HEK293 (cell line): Measurements from ENCODE around the gene SLC28A1.

Experiments used
- CTCF ChIA-PET: fragments of 350-600 bp; formaldehyde crosslinking; extraction: SDS; loops from one replicate; lab custom pipeline; 2021; ENCODE audit warnings: antibody characterized with exemption; lab: Yijun Ruan, JAX
- POLR2A ChIA-PET: fragments of 300-600 bp; formaldehyde crosslinking; extraction: SDS; loops from one replicate; lab custom pipeline; 2020; ENCODE audit warnings: antibody characterized with exemption, inconsistent platforms; lab: Yijun Ruan, JAX
- H3K27ac ChIP-seq: fragments of 200-500 bp; sonication (Bioruptor generic); 2 replicates; pipeline ENCODE4 v1.5.1; 2014; ENCODE audit warnings: low read depth, low read length, control low read depth, inconsistent platforms; ENCODE audit errors: extremely low read depth
- H3K36me3 ChIP-seq, 2 experiments: fragments of 200-500 bp in 1 of 2; sonication (Bioruptor generic) in 1 of 2; 1 replicate in 1 of 2; 2 replicates in 1 of 2; pipeline ENCODE4 v1.5.1; 2014 to 2017; ENCODE audit warnings: inconsistent platforms in 2 of 2, low read length in 2 of 2; ENCODE audit not compliant: control insufficient read depth in 2 of 2, insufficient read depth in 1 of 2
- H3K4me1 ChIP-seq: fragments of 200-500 bp; sonication (Bioruptor generic); 2 replicates; pipeline ENCODE4 v1.5.1; 2014; ENCODE audit warnings: mild to moderate bottlenecking, low read length, inconsistent platforms; ENCODE audit not compliant: control insufficient read depth, insufficient read depth
- H3K4me3 ChIP-seq: 2 replicates; pipeline ENCODE4 v1.5.1; 2011; ENCODE audit warnings: low read depth, mild to moderate bottlenecking, control low read depth, low read length, moderate library complexity
- H3K9me3 ChIP-seq: fragments of 200-500 bp; sonication (Bioruptor generic); 2 replicates; pipeline ENCODE4 v1.5.1; 2014; ENCODE audit warnings: low read depth, low read length, inconsistent platforms; ENCODE audit not compliant: control insufficient read depth, insufficient read depth
- AEBP2 ChIP-seq: fragments of 450-650 bp; formaldehyde crosslinking; IDR thresholded peaks from 2 replicates; pipeline ENCODE4 v1.5.1; 2016; ENCODE audit warnings: missing biosample characterization, missing genetic modification characterization, borderline replicate concordance
- BCL11A ChIP-seq: fragments of 450-650 bp; formaldehyde crosslinking; IDR thresholded peaks from 2 replicates; pipeline ENCODE4 v1.5.1; 2016; ENCODE audit warnings: low read depth, missing biosample characterization, missing genetic modification characterization
- GLIS1 ChIP-seq: fragments of 450-650 bp; formaldehyde crosslinking; IDR thresholded peaks from 2 replicates; pipeline ENCODE4 v1.5.1; 2016; ENCODE audit warnings: missing biosample characterization, missing genetic modification characterization
- HOXD13 ChIP-seq: sonication (generic); formaldehyde crosslinking; IDR thresholded peaks from 2 replicates; pipeline ENCODE4 v1.8.0; 2022; ENCODE audit warnings: missing genetic modification reagents, borderline replicate concordance
- OVOL3 ChIP-seq: fragments of 450-650 bp; formaldehyde crosslinking; IDR thresholded peaks from 2 replicates; pipeline ENCODE4 v1.5.1; 2016; ENCODE audit warnings: missing biosample characterization, missing genetic modification characterization
- PBX3 ChIP-seq: sonication (generic); formaldehyde crosslinking; IDR thresholded peaks from 2 replicates; pipeline ENCODE4 v1.8.1; 2022; ENCODE audit warnings: mild to moderate bottlenecking, moderate library complexity, missing genetic modification reagents
- REPIN1 ChIP-seq: fragments of 450-650 bp; formaldehyde crosslinking; IDR thresholded peaks from 2 replicates; pipeline ENCODE4 v1.5.1; 2017; ENCODE audit warnings: missing biosample characterization, missing genetic modification characterization, low read depth
- SCRT1 ChIP-seq: fragments of 450-650 bp; formaldehyde crosslinking; IDR thresholded peaks from 2 replicates; pipeline ENCODE4 v1.5.1; 2016; ENCODE audit warnings: missing biosample characterization, missing genetic modification characterization, borderline replicate concordance
- SETDB1 ChIP-seq: IDR thresholded peaks from one replicate; pipeline ENCODE4 v1.6.1; 2017; ENCODE audit warnings: mild to moderate bottlenecking, low read length, moderate library complexity, mixed read lengths; ENCODE audit not compliant: insufficient read length
- SP2 ChIP-seq: fragments of 450-650 bp; formaldehyde crosslinking; IDR thresholded peaks from 2 replicates; pipeline ENCODE4 v1.5.1; 2016; ENCODE audit warnings: missing biosample characterization, missing genetic modification characterization
- ZNF121 ChIP-seq: fragments of 450-650 bp; formaldehyde crosslinking; IDR thresholded peaks from 2 replicates; pipeline ENCODE4 v1.5.1; 2016; ENCODE audit warnings: missing biosample characterization, missing genetic modification characterization
- ZNF16 ChIP-seq: fragments of 450-650 bp; formaldehyde crosslinking; IDR thresholded peaks from 2 replicates; pipeline ENCODE4 v1.5.1; 2016; ENCODE audit warnings: low read depth, missing biosample characterization, missing genetic modification characterization
- ZNF19 ChIP-seq: fragments of 450-650 bp; formaldehyde crosslinking; IDR thresholded peaks from 2 replicates; pipeline ENCODE4; 2016; ENCODE audit warnings: missing biosample characterization, missing genetic modification characterization, low read depth
- ZNF223 ChIP-seq: fragments of 450-650 bp; formaldehyde crosslinking; IDR thresholded peaks from 2 replicates; pipeline ENCODE4 v1.5.1; 2016; ENCODE audit warnings: missing biosample characterization, missing genetic modification characterization
- ZNF239 ChIP-seq: fragments of 450-650 bp; formaldehyde crosslinking; IDR thresholded peaks from 2 replicates; pipeline ENCODE4 v1.5.1; 2016; ENCODE audit warnings: missing biosample characterization, missing genetic modification characterization
- ZNF302 ChIP-seq: fragments of 450-650 bp; formaldehyde crosslinking; IDR thresholded peaks from 2 replicates; pipeline ENCODE4 v1.5.1; 2016; ENCODE audit warnings: missing biosample characterization, missing genetic modification characterization, low read depth
- ZNF311 ChIP-seq: fragments of 450-650 bp; formaldehyde crosslinking; IDR thresholded peaks from 2 replicates; pipeline ENCODE4 v1.5.1; 2017; ENCODE audit warnings: missing biosample characterization, missing genetic modification characterization, borderline replicate concordance
- ZNF350 ChIP-seq: fragments of 450-650 bp; formaldehyde crosslinking; IDR thresholded peaks from 2 replicates; pipeline ENCODE4 v1.5.0; 2017; ENCODE audit warnings: missing biosample characterization, mild to moderate bottlenecking, missing genetic modification characterization
- ZNF354C ChIP-seq: fragments of 450-650 bp; formaldehyde crosslinking; IDR thresholded peaks from 2 replicates; pipeline ENCODE4 v1.5.1; 2016; ENCODE audit warnings: missing biosample characterization, missing genetic modification characterization, low read depth, borderline replicate concordance
- ZNF366 ChIP-seq: fragments of 450-650 bp; formaldehyde crosslinking; conservative IDR thresholded peaks from 2 replicates; pipeline ENCODE4 v1.5.1; 2016; ENCODE audit warnings: missing biosample characterization, missing genetic modification characterization
- ZNF521 ChIP-seq: fragments of 450-650 bp; formaldehyde crosslinking; IDR thresholded peaks from 2 replicates; pipeline ENCODE4 v1.5.1; 2017; ENCODE audit warnings: missing biosample characterization, mild to moderate bottlenecking, missing genetic modification characterization
- ZNF561 ChIP-seq: fragments of 450-650 bp; IDR thresholded peaks from 2 replicates; pipeline ENCODE4 v1.5.1; 2018; ENCODE audit warnings: missing biosample characterization, missing genetic modification characterization, borderline replicate concordance
- ZNF701 ChIP-seq: fragments of 450-650 bp; formaldehyde crosslinking; IDR thresholded peaks from 2 replicates; pipeline ENCODE4 v1.5.1; 2016; ENCODE audit warnings: missing biosample characterization, missing genetic modification characterization
- ZNF704 ChIP-seq: fragments of 450-650 bp; formaldehyde crosslinking; IDR thresholded peaks from 2 replicates; pipeline ENCODE4 v1.5.1; 2016; ENCODE audit warnings: missing biosample characterization, missing genetic modification characterization
- ZNF76 ChIP-seq: fragments of 450-650 bp; formaldehyde crosslinking; IDR thresholded peaks from 2 replicates; pipeline ENCODE4; 2016; ENCODE audit warnings: low read depth, missing biosample characterization, missing genetic modification characterization, borderline replicate concordance
- ZNF776 ChIP-seq: fragments of 450-650 bp; formaldehyde crosslinking; IDR thresholded peaks from 2 replicates; pipeline ENCODE4 v1.5.0; 2017; ENCODE audit warnings: missing biosample characterization, missing genetic modification characterization, borderline replicate concordance
- ZSCAN16 ChIP-seq: fragments of 450-650 bp; formaldehyde crosslinking; IDR thresholded peaks from 2 replicates; pipeline ENCODE4 v1.5.1; 2016; ENCODE audit warnings: missing biosample characterization, missing genetic modification characterization
- TF ChIP-seq, protein P1 (sequence below): fragments of 450-650 bp; formaldehyde crosslinking; IDR thresholded peaks from 2 replicates; pipeline ENCODE4 v1.5.1; 2016; ENCODE audit warnings: missing biosample characterization, missing genetic modification characterization

SLC28A1 gene

GRCh38 chr15:84956199-84956598, 71.7 kb downstream of the SLC28A1 start:
- ChIA-PET CTCF (interaction anchor here (1.0 to 2.6 kb wide), 4 partner anchors 22 to 90 kb away, joined by 3 to 9 read pairs (median 6); no protein-coding TSS in a partner anchor), POLR2A (no interaction called here)
- Histone ChIP-seq H3K4me1 (no peaks in the 10 kb centered on the region), H3K4me3 (no peak overlapping the region), H3K36me3 (no peaks in the 10 kb centered on the region), H3K9me3 (no peaks in the 10 kb centered on the region)
- 0 out of 2 replicates have a peak, but pooled peaks have one; percentile 46 for TF ChIP-seq ZNF521 (tag by site-specific recombination)
- no peak for TF ChIP-seq SP2 (tag by site-specific recombination)
- no peak for TF ChIP-seq ZNF76 (tag by site-specific recombination)
- no peak for TF ChIP-seq BCL11A (tag by site-specific recombination)
- no peak for TF ChIP-seq SETDB1
- TF ChIP-seq ZNF366 (tag by site-specific recombination): peak; percentile 90
- TF ChIP-seq, all 188 proteins: peak for 2
- no peak overlapping the region for H3K27ac ChIP-seq

DNA sequence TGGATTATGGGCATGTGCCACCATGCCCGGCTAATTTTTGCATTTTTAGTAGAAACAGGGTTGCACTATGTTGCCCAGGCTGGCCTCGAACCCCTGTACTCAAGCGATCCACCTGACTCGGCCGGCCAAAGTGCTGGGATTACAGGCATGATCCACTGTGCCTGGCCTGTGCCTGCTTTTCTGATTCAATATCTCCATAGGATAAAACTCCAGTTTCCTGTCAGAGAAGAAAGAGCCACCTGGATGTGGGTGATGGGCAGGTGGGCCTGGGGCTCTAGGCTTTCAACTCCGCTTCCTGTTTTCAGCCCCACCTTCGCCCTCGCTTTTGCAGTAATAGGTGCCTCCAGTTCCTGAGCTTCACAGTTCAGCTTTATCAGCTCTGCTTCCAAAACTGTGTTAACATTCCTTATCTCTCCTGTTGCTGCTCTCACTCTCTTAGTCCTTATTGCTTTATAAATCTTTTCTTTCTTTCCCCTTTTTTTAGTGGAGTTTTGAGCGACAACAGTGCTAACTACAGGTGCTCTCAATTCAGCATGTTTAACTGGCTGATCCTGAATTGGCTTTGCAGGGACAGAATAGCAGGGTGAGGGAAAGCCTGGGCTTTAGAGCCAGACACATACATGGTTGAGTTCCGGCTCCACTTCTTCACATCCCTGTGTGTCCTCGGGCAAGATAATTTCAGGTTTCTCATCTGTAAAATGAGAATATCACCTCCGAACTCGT, 76.1 kb downstream of the SLC28A1 start:
- no peaks in the 10 kb centered on the region for H3K36me3 ChIP-seq
- H3K9me3 ChIP-seq: no peaks in the 10 kb centered on the region
- H3K4me3 ChIP-seq: no peak overlapping the region
- TF ChIP-seq PBX3 (CRISPR knock-in tag) (no peak), OVOL3 (tag by site-specific recombination) (no peak), ZNF16 (tag by site-specific recombination) (no peak), ZNF311 (no peak), ZNF704 (tag by site-specific recombination) (no peak), HOXD13 (CRISPR knock-in tag) (no peak), ZNF19 (tag by site-specific recombination) (no peak), REPIN1 (tag by site-specific recombination) (no peak), ZNF121 (tag by site-specific recombination) (no peak), SCRT1 (tag by site-specific recombination) (no peak), ZNF239 (tag by site-specific recombination) (no peak), ZSCAN16 (tag by site-specific recombination) (no peak)
- ChIA-PET POLR2A (no interaction called here), CTCF (no interaction called here)
- no peak overlapping the region for H3K27ac ChIP-seq
- H3K4me1 ChIP-seq: no peaks in the 10 kb centered on the region

DNA sequence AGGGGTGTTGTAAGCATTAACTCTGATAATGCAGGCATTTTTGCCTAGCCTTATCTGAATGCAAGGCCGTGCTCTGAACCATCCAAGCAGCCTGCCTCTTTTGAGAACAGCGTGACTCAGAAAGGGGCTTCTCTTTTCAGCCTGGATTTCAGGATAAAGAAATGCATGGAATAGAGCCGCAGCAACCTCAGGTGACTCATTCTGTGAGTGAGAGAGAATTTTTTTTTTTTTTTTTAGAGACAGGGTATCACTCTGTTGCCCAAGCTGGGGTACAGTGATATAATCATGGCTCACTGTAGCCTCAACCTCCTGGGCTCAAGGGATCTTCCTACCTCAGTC, 76.6 kb downstream of the SLC28A1 start:
- ChIA-PET CTCF (interaction anchor here (1.2 kb wide), 1 partner anchor 11 kb away, joined by 4 read pairs; no protein-coding TSS in a partner anchor), POLR2A (no interaction called here)
- no peak overlapping the region for H3K4me3 ChIP-seq
- H3K27ac ChIP-seq: no peak overlapping the region
- H3K4me1 ChIP-seq: no peaks in the 10 kb centered on the region
- no peaks in the 10 kb centered on the region for H3K9me3 ChIP-seq
- H3K36me3 ChIP-seq: no peaks in the 10 kb centered on the region
- TF ChIP-seq, protein P1, sequence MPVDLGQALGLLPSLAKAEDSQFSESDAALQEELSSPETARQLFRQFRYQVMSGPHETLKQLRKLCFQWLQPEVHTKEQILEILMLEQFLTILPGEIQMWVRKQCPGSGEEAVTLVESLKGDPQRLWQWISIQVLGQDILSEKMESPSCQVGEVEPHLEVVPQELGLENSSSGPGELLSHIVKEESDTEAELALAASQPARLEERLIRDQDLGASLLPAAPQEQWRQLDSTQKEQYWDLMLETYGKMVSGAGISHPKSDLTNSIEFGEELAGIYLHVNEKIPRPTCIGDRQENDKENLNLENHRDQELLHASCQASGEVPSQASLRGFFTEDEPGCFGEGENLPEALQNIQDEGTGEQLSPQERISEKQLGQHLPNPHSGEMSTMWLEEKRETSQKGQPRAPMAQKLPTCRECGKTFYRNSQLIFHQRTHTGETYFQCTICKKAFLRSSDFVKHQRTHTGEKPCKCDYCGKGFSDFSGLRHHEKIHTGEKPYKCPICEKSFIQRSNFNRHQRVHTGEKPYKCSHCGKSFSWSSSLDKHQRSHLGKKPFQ (tag by site-specific recombination): no peak
- TF ChIP-seq ZNF223 (tag by site-specific recombination) (no peak), ZNF302 (no peak), SP2 (tag by site-specific recombination) (no peak), ZNF561 (no peak), ZNF776 (tag by site-specific recombination) (no peak), ZNF701 (tag by site-specific recombination) (no peak), GLIS1 (tag by site-specific recombination) (no peak), ZNF350 (tag by site-specific recombination) (no peak), ZNF354C (tag by site-specific recombination) (no peak), AEBP2 (no peak)
